HUES6 (cell line): ENCODE results near the gene CINP.

ENCODE experiments used
- H3K27ac ChIP-seq: 2 replicates; pipeline ENCODE4 v1.7.0; 2013; ENCODE audit warnings: low read depth, mild to moderate bottlenecking, low read length, inconsistent platforms
- H3K27me3 ChIP-seq: 2 replicates; pipeline ENCODE4 v1.6.1; 2013; ENCODE audit warnings: low read length; ENCODE audit not compliant: control insufficient read depth, insufficient read depth
- H3K36me3 ChIP-seq: 2 replicates; pipeline ENCODE4 v1.6.1; 2013; ENCODE audit warnings: low read length; ENCODE audit not compliant: control insufficient read depth, insufficient read depth
- H3K4me1 ChIP-seq: 2 replicates; pipeline ENCODE4 v1.6.1; 2013; ENCODE audit warnings: low read length; ENCODE audit not compliant: control insufficient read depth, insufficient read depth
- H3K4me3 ChIP-seq: 2 replicates; pipeline ENCODE4 v1.5.1; 2013; ENCODE audit warnings: low read depth, low read length
- H3K9ac ChIP-seq: one replicate; pipeline ENCODE4 v1.6.1; 2013; ENCODE audit warnings: mild to moderate bottlenecking, low read length
- H3K9me3 ChIP-seq: 2 replicates; pipeline ENCODE4 v1.6.1; 2013; ENCODE audit warnings: low read depth, low read length; ENCODE audit not compliant: control insufficient read depth, insufficient read depth

The CINP gene

GRCh38 chr14:102378830-102379229 lies 16.1 kb upstream of the CINP start:
- Histone ChIP-seq H3K27me3 (no peaks in the 10 kb centered on the region), H3K4me1 (no peaks in the 10 kb centered on the region), H3K36me3 (peaks cover 34% of the 10 kb centered on the region), H3K9ac (no peak overlapping the region), H3K27ac (no peak overlapping the region), H3K9me3 (no peaks in the 10 kb centered on the region), H3K4me3 (no peak overlapping the region)

- Histone ChIP-seq H3K27me3 (no peaks in the 10 kb centered on the region), H3K4me1 (no peaks in the 10 kb centered on the region), H3K27ac (no peak overlapping the region), H3K9me3 (no peaks in the 10 kb centered on the region), H3K4me3 (no peak overlapping the region), H3K36me3 (peaks cover 34% of the 10 kb centered on the region), H3K9ac (no peak overlapping the region)
These were observed 15.0 kb upstream of the CINP start for GRCh38 chr14:102377696-102378095.

- Histone ChIP-seq H3K9ac (no peak overlapping the region), H3K27ac (peak overlapping the region; percentile 17; the same call in 1 of the 2 replicates), H3K9me3 (no peaks in the 10 kb centered on the region), H3K27me3 (no peaks in the 10 kb centered on the region), H3K36me3 (peaks cover 28% of the 10 kb centered on the region), H3K4me1 (no peaks in the 10 kb centered on the region), H3K4me3 (no peak overlapping the region)
These were observed 12.4 kb upstream of the CINP start for GRCh38 chr14:102375119-102375518.

GRCh38 chr14:102374264-102374663 lies 11.6 kb upstream of the CINP start:
- Histone ChIP-seq H3K27ac (no peak overlapping the region), H3K4me1 (no peaks in the 10 kb centered on the region), H3K36me3 (peaks cover 25% of the 10 kb centered on the region), H3K27me3 (no peaks in the 10 kb centered on the region), H3K9me3 (no peaks in the 10 kb centered on the region), H3K9ac (no peak overlapping the region), H3K4me3 (no peak overlapping the region)

- H3K4me3 ChIP-seq: no peak overlapping the region
- no peaks in the 10 kb centered on the region for H3K9me3 ChIP-seq
- no peak overlapping the region for H3K27ac ChIP-seq
- H3K4me1 ChIP-seq: no peaks in the 10 kb centered on the region
- no peaks in the 10 kb centered on the region for H3K27me3 ChIP-seq
- H3K9ac ChIP-seq: no peak overlapping the region
- peaks cover 20% of the 10 kb centered on the region for H3K36me3 ChIP-seq
These were observed 10.4 kb upstream of the CINP start for GRCh38 chr14:102373110-102373509.

- Histone ChIP-seq H3K27ac (no peak overlapping the region), H3K4me1 (no peaks in the 10 kb centered on the region), H3K27me3 (no peaks in the 10 kb centered on the region), H3K9ac (no peak overlapping the region), H3K4me3 (no peak overlapping the region), H3K36me3 (peaks cover 5% of the 10 kb centered on the region), H3K9me3 (no peaks in the 10 kb centered on the region)
These were observed 8.7 kb upstream of the CINP start for GRCh38 chr14:102371361-102371760.

GRCh38 chr14:102370305-102370809 lies 7.7 kb upstream of the CINP start:
- no peaks in the 10 kb centered on the region; the same call in none of the 2 replicates for H3K36me3 ChIP-seq
- H3K4me3 ChIP-seq: no peak overlapping the region
- no peak overlapping the region for H3K9ac ChIP-seq
- H3K4me1 ChIP-seq: no peaks in the 10 kb centered on the region
- no peak overlapping the region for H3K27ac ChIP-seq
- H3K9me3 ChIP-seq: no peaks in the 10 kb centered on the region
- H3K27me3 ChIP-seq: no peaks in the 10 kb centered on the region

GRCh38 chr14:102363182-102363943 lies 673 bp upstream of the CINP start:
- H3K27me3 ChIP-seq: no peaks in the 10 kb centered on the region
- no peaks in the 10 kb centered on the region for H3K9me3 ChIP-seq
- peak overlapping the region; percentile 53; the same call in 1 of the 2 replicates for H3K27ac ChIP-seq
- H3K4me1 ChIP-seq: peaks cover 14% of the 10 kb centered on the region
- peak overlapping the region; percentile 74 for H3K9ac ChIP-seq
- peak overlapping the region; percentile 93 for H3K4me3 ChIP-seq
- peaks cover 6% of the 10 kb centered on the region; the same call in 1 of the 2 replicates for H3K36me3 ChIP-seq

GRCh38 chr14:102362084-102362483 lies 606 bp downstream of the CINP start:
- Histone ChIP-seq H3K27ac (no peak overlapping the region), H3K4me3 (peak overlapping the region; percentile 93), H3K4me1 (peaks cover 14% of the 10 kb centered on the region), H3K9me3 (no peaks in the 10 kb centered on the region), H3K9ac (peak overlapping the region; percentile 88), H3K36me3 (peaks cover 17% of the 10 kb centered on the region), H3K27me3 (no peaks in the 10 kb centered on the region)

- no peak overlapping the region for H3K27ac ChIP-seq
- no peak overlapping the region for H3K9ac ChIP-seq
These were observed 2.3 kb downstream of the CINP start for GRCh38 chr14:102360388-102360787.

GRCh38 chr14:102359341-102359740 lies 3.3 kb downstream of the CINP start:
- H3K27ac ChIP-seq: no peak overlapping the region
- peaks cover 14% of the 10 kb centered on the region for H3K4me1 ChIP-seq
- no peaks in the 10 kb centered on the region for H3K27me3 ChIP-seq
- no peak overlapping the region for H3K9ac ChIP-seq
- H3K9me3 ChIP-seq: no peaks in the 10 kb centered on the region
- H3K36me3 ChIP-seq: peaks cover 39% of the 10 kb centered on the region
- H3K4me3 ChIP-seq: no peak overlapping the region

More at GRCh38 chr14:102360388-102360787, 2.3 kb downstream of the CINP start:
- Histone ChIP-seq H3K4me3 (no peak overlapping the region), H3K4me1 (peaks cover 14% of the 10 kb centered on the region), H3K36me3 (peaks cover 31% of the 10 kb centered on the region), H3K9me3 (no peaks in the 10 kb centered on the region), H3K27me3 (no peaks in the 10 kb centered on the region)
